ENCODE results near the gene OASL.

OASL gene

GRCh38 chr12:120990487-120991055, 48.5 kb downstream of the OASL start:
- Histone ChIP-seq H3K4me3 (no peak overlapping the region), H3K27me3 (peaks cover 0 to 7% of the 10 kb centered on the region in 2 donors), H3K9me3 (no peaks in the 10 kb centered on the region), H3K4me1 (no peaks in the 10 kb centered on the region), H3K27ac (no peak overlapping the region), H3K36me3 (no peaks in the 10 kb centered on the region)
- no peak for DNase-seq
- intact Hi-C loops (cut with DNase I; ENCODE audit: low total_unique reads): no loop called here
- TF ChIP-seq CTCF (IDR thresholded peaks at IDR 0.05): no peak

GRCh38 chr12:120989687-120990086, 49.4 kb downstream of the OASL start:
- Histone ChIP-seq H3K9me3 (no peaks in the 10 kb centered on the region), H3K27me3 (peaks cover 0 to 7% of the 10 kb centered on the region in 2 donors), H3K4me1 (no peaks in the 10 kb centered on the region), H3K36me3 (no peaks in the 10 kb centered on the region), H3K27ac (no peak overlapping the region), H3K4me3 (no peak overlapping the region)
- TF ChIP-seq CTCF (IDR thresholded peaks at IDR 0.05): no peak
- no peak for DNase-seq
- intact Hi-C loops (cut with DNase I; ENCODE audit: low total_unique reads): no loop called here

- intact Hi-C loops (cut with DNase I; ENCODE audit: low total_unique reads): no loop called here
- Histone ChIP-seq H3K4me1 (no peaks in the 10 kb centered on the region), H3K36me3 (no peaks in the 10 kb centered on the region), H3K27ac (no peak overlapping the region), H3K9me3 (no peaks in the 10 kb centered on the region), H3K4me3 (no peak overlapping the region), H3K27me3 (peaks cover 0 to 7% of the 10 kb centered on the region in 2 donors)
- no peak for TF ChIP-seq CTCF (IDR thresholded peaks at IDR 0.05)
- no peak for DNase-seq
Measured at GRCh38 chr12:120988658-120989057, 50.4 kb downstream of the OASL start.

- Histone ChIP-seq H3K36me3 (no peaks in the 10 kb centered on the region), H3K9me3 (no peaks in the 10 kb centered on the region), H3K4me1 (no peaks in the 10 kb centered on the region), H3K4me3 (no peak overlapping the region), H3K27me3 (peaks cover 0 to 7% of the 10 kb centered on the region in 2 donors), H3K27ac (no peak overlapping the region)
- intact Hi-C loops (cut with DNase I; ENCODE audit: low total_unique reads): no loop called here
- no peak for DNase-seq
- no peak for TF ChIP-seq CTCF (IDR thresholded peaks at IDR 0.05)
Measured at GRCh38 chr12:120988234-120988633, 50.8 kb downstream of the OASL start.

- H3K36me3 ChIP-seq: no peaks in the 10 kb centered on the region
- no peaks in the 10 kb centered on the region for H3K4me1 ChIP-seq
- no peak overlapping the region for H3K27ac ChIP-seq
- intact Hi-C loops (cut with DNase I; ENCODE audit: low total_unique reads): no loop called here
- H3K27me3 ChIP-seq: peaks cover 0 to 16% of the 10 kb centered on the region in 2 donors
- no peaks in the 10 kb centered on the region for H3K9me3 ChIP-seq
- no peak for DNase-seq
- no peak overlapping the region for H3K4me3 ChIP-seq
- no peak for TF ChIP-seq CTCF (IDR thresholded peaks at IDR 0.05)
Measured at GRCh38 chr12:120984351-120984898, 54.6 kb downstream of the OASL start.
